K562 treated with DMSO at 1 percent for 48 hours (cell line): ENCODE data around the gene CCDC190. TPM values are rescaled to one million over a fixed set of nuclear protein-coding genes. Genes with fewer than 3 reads are reported as not detected.

Source experiments
- total RNA-seq: library from RNA; unstranded; fragments of 300-600 nt; gene quantifications from 2 replicates; pipeline ENCODE4 v1.2.3, GENCODE V29; 2022; ENCODE audit warnings: low replicate concordance; ENCODE audit errors: extremely low read depth

CCDC190 gene, protein sequence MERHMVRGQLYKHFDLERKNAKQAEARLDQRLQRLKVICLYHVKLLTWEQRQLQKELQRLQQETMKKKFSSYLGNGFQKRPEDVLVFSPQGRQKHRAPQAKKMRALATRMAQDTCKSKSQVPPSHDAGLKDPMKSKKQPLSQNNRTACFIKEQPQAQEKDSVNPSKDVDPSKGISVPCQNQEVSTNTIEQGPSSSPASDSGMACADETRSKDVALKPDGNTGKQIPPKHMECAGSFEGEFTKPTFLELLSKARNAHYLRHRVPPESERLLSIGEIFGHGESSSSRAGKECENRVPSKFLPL
- not detected in 2 replicates for total RNA-seq

DNA sequence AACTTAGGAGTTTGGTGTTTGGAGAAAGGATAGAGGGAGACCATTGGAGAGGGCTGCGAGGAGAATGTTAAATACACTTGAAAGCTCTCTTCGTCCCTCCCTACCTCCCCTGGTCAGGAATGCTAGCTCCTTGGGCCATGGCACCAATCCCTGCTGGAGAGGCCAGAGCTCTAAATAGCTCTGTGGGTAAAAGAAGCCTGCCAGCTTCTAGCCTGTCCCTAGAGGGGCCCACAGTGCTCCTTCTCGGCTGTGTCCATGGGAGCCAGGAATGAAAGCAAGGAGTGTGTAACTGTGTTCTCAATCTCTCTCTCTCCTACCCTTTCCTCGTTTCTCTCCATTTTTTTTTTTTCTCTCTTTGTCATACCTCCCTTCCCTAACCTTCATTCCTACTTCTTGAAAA is at the start of gene CCDC190:
Gene CCDC190 (minus strand): TSS at position 75 of the 400 bp plus-strand sequence. CDS start 1,529 bp downstream, outside the sequence.

Other genes starting within 250 kb of the CCDC190 start
- gene DDR2, start 228.7 kb downstream of the CCDC190 start, total RNA-seq: not detected in 2 replicates
- not detected in 2 replicates for gene HSD17B7, start 70.5 kb downstream of the CCDC190 start, total RNA-seq
- gene RGS4, start 208.2 kb upstream of the CCDC190 start, total RNA-seq: not detected in 2 replicates